Fibroblast of lung (primary cell): ENCODE measurements around the gene MLLT11. TPM values are rescaled to one million over a fixed set of nuclear protein-coding genes. Genes with fewer than 3 reads are reported as not detected.

Experiments
- DNase-seq, 2 donors: peaks; one replicate each; pipeline versions ENCODE4 v3.0.0 to v3.0.0-alpha.2; 2010; ENCODE audit warnings: low read depth in 2 of 2
- H2AFZ ChIP-seq: 2 replicates; pipeline ENCODE4 v1.5.1; 2012; ENCODE audit warnings: low read length, control low read depth, inconsistent platforms
- H3K27ac ChIP-seq: 2 replicates; pipeline ENCODE4 v1.5.1; 2011; ENCODE audit warnings: low read length, control low read depth; ENCODE audit not compliant: insufficient read depth
- H3K27me3 ChIP-seq: 2 replicates; pipeline ENCODE4 v1.5.1; 2011; ENCODE audit warnings: mild to moderate bottlenecking, low read length; ENCODE audit not compliant: control insufficient read depth, insufficient read depth
- H3K36me3 ChIP-seq: 2 replicates; pipeline ENCODE4 v1.5.1; 2011; ENCODE audit warnings: low read length; ENCODE audit not compliant: control insufficient read depth, insufficient read depth
- H3K4me1 ChIP-seq: 2 replicates; pipeline ENCODE4 v1.5.1; 2011; ENCODE audit warnings: low read length; ENCODE audit not compliant: control insufficient read depth, insufficient read depth; ENCODE audit errors: extremely low read depth
- H3K4me2 ChIP-seq: 2 replicates; pipeline ENCODE4 v1.5.1; 2011; ENCODE audit warnings: low read length, control low read depth; ENCODE audit not compliant: insufficient read depth; ENCODE audit errors: extremely low read depth
- H3K4me3 ChIP-seq, 4 experiments: fragments of 200-600 bp in 1 of 4; sonication (generic) in 1 of 4; replicated peaks in 1 of 4; 2 replicates each; pipeline ENCODE4 v1.5.1; 2011 to 2016; ENCODE audit warnings: low read length in 4 of 4, low read depth in 3 of 4, mild to moderate bottlenecking in 3 of 4, control low read depth in 2 of 4, inconsistent platforms in 1 of 4, mixed read lengths in 1 of 4; ENCODE audit not compliant: insufficient read depth in 1 of 4; ENCODE audit errors: control extremely low read depth in 1 of 4
- H3K79me2 ChIP-seq: 2 replicates; pipeline ENCODE4 v1.5.1; 2012; ENCODE audit warnings: mild to moderate bottlenecking, low read length, inconsistent platforms; ENCODE audit not compliant: control insufficient read depth, insufficient read depth
- H3K9ac ChIP-seq: 2 replicates; pipeline ENCODE4 v1.5.1; 2011; ENCODE audit warnings: mild to moderate bottlenecking, low read length, control low read depth; ENCODE audit not compliant: insufficient read depth
- H3K9me3 ChIP-seq: 2 replicates; pipeline ENCODE4 v1.5.1; 2012; ENCODE audit warnings: low read depth, low read length; ENCODE audit not compliant: control insufficient read depth, insufficient read depth
- H4K20me1 ChIP-seq: 2 replicates; pipeline ENCODE4 v1.5.1; 2011; ENCODE audit warnings: low read length; ENCODE audit not compliant: control insufficient read depth, insufficient read depth; ENCODE audit errors: extremely low read depth
- EZH2 ChIP-seq: IDR thresholded peaks from 2 replicates; pipeline ENCODE4 v1.5.1; 2012; ENCODE audit warnings: low read length, control low read depth, mild to moderate bottlenecking; ENCODE audit errors: missing control alignments
- polyA plus RNA-seq, 2 donors: library from polyadenylated mRNA; depleted of rRNA in 1 of 2; stranded (reverse) in 1 of 2; unstranded in 1 of 2; fragments of >200 nt; gene quantifications; 2 replicates each; pipeline ENCODE4 v1.2.1, GENCODE V29; 2011 to 2012; ENCODE audit warnings: missing spikeins in 1 of 2
- total RNA-seq: library from RNA; depleted of rRNA; stranded (reverse); fragments of >200 nt; gene quantifications from 2 replicates; pipeline ENCODE4 v1.2.1, GENCODE V29; 2014
- TF ChIP-seq, protein P1 (sequence below), 2 donors: IDR thresholded peaks in 1 of 2; conservative IDR thresholded peaks in 1 of 2; 1 replicate in 1 of 2; 2 replicates in 1 of 2; pipeline ENCODE4 v1.5.1; 2011 to 2012; ENCODE audit warnings: low read length in 2 of 2, control low read depth in 1 of 2, inconsistent platforms in 1 of 2, low read depth in 1 of 2, mild to moderate bottlenecking in 1 of 2

MLLT11 gene
- total and polyA plus RNA-seq, 2 donors (not counting 1 experiment from before 2014, with no cell fraction given), result 2.8 to 7.2 TPM

DNA sequence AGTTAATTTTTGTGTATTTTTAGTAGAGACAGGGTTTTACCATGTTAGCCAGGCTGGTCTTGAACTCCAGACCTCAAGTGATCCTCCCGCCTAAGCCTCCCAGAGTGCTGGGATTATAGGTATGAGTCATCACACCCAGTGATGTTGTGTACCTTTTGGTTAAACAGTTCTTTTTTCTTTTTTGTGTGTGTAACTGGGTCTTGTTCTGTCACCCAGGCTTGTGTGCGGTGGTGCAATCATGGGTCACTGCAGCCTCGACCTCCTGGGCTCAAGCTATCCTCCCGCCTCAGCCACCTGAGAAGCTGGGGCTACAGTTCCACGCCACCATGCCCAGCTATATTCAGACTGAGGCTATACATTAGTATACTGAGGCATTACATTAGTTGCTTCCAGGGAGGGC is 48.1 kb downstream of the MLLT11 start:
- H3K27me3 ChIP-seq, result no peaks in the 10 kb centered on the region
- no peaks in the 10 kb centered on the region for H3K79me2 ChIP-seq
- H3K27ac ChIP-seq, result no peak overlapping the region
- no peak overlapping the region for H3K4me3 ChIP-seq
- H3K9me3 ChIP-seq, result no peaks in the 10 kb centered on the region
- H3K36me3 ChIP-seq, result no peaks in the 10 kb centered on the region
- no peaks in the 10 kb centered on the region for H4K20me1 ChIP-seq
- H3K4me2 ChIP-seq, result no peak overlapping the region
- H2AFZ ChIP-seq, result no peak overlapping the region
- H3K9ac ChIP-seq, result no peak overlapping the region
- DNase-seq, result no peak
- TF ChIP-seq, protein P1, sequence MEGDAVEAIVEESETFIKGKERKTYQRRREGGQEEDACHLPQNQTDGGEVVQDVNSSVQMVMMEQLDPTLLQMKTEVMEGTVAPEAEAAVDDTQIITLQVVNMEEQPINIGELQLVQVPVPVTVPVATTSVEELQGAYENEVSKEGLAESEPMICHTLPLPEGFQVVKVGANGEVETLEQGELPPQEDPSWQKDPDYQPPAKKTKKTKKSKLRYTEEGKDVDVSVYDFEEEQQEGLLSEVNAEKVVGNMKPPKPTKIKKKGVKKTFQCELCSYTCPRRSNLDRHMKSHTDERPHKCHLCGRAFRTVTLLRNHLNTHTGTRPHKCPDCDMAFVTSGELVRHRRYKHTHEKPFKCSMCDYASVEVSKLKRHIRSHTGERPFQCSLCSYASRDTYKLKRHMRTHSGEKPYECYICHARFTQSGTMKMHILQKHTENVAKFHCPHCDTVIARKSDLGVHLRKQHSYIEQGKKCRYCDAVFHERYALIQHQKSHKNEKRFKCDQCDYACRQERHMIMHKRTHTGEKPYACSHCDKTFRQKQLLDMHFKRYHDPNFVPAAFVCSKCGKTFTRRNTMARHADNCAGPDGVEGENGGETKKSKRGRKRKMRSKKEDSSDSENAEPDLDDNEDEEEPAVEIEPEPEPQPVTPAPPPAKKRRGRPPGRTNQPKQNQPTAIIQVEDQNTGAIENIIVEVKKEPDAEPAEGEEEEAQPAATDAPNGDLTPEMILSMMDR (conservative IDR thresholded peaks at IDR 0.05 in 1 of 2, IDR thresholded peaks at IDR 0.05 in 1 of 2; ENCODE audit: low read depth in 1 of 2, low read length in 2 of 2), result no peak
- H3K4me1 ChIP-seq, result peaks cover 3% of the 10 kb centered on the region

DNA sequence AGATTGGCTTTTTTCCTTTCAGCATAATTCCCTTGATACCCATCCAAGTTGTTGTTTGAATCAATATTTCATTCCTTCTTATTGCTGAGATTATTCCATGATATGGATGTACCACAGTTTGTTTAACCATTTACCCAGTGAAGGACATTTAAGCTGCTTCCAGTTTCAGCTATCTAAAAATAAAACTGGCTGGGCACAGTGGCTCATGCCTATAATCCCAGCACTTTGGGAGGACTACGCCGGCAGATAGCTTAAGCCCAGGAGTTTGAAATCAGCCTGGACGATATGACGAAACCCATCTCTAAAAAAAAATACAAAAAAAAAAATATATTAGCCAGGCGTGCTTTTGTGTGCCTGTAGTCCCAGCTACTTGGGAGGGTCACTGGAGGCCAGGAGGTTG is 53.7 kb downstream of the MLLT11 start:
- Histone ChIP-seq H3K9ac (no peak overlapping the region), H3K4me3 (no peak overlapping the region), H3K79me2 (no peaks in the 10 kb centered on the region), H4K20me1 (no peaks in the 10 kb centered on the region), H3K36me3 (no peaks in the 10 kb centered on the region), H3K27ac (no peak overlapping the region), H3K4me1 (no peaks in the 10 kb centered on the region), H2AFZ (no peak overlapping the region), H3K27me3 (no peaks in the 10 kb centered on the region), H3K4me2 (no peak overlapping the region), H3K9me3 (no peaks in the 10 kb centered on the region)
- TF ChIP-seq EZH2, result no peak
- TF ChIP-seq, protein P1 (conservative IDR thresholded peaks at IDR 0.05 in 1 of 2, IDR thresholded peaks at IDR 0.05 in 1 of 2; ENCODE audit: low read depth in 1 of 2, low read length in 2 of 2), result no peak
- DNase-seq, result no peak

Other genes starting within 250 kb of the MLLT11 start
- gene ARNT, start 183.8 kb upstream of the MLLT11 start, total RNA-seq, result 32.4 and 37.3 TPM in 2 replicates
- 37.1 and 44.9 TPM in 2 replicates for gene ARNT, start 183.8 kb upstream of the MLLT11 start, polyA plus RNA-seq
- gene CTXND2, start 173.3 kb upstream of the MLLT11 start, total RNA-seq, result not detected in 2 replicates
- not detected in 2 replicates for gene CTXND2, start 173.3 kb upstream of the MLLT11 start, polyA plus RNA-seq
- 26.7 and 30.7 TPM in 2 replicates for gene SETDB1, start 134.0 kb upstream of the MLLT11 start, total RNA-seq
- 25.3 and 27.0 TPM in 2 replicates for gene SETDB1, start 134.0 kb upstream of the MLLT11 start, polyA plus RNA-seq
- 138 and 190 TPM in 2 replicates for gene CERS2, start 85.6 kb upstream of the MLLT11 start, total RNA-seq
- gene CERS2, start 85.6 kb upstream of the MLLT11 start, polyA plus RNA-seq, result 201 and 254 TPM in 2 replicates
- gene ANXA9, start 78.1 kb upstream of the MLLT11 start, total RNA-seq, result under 0.01 and 0.33 TPM in 2 replicates
- 0.03 and 0.07 TPM in 2 replicates for gene ANXA9, start 78.1 kb upstream of the MLLT11 start, polyA plus RNA-seq
- 9.2 and 17.3 TPM in 2 replicates for gene MINDY1, start 53.5 kb upstream of the MLLT11 start, total RNA-seq
- gene MINDY1, start 53.5 kb upstream of the MLLT11 start, polyA plus RNA-seq, result 10.1 and 11.7 TPM in 2 replicates
- 6.3 and 7.2 TPM in 2 replicates for gene PRUNE1, start 51.9 kb upstream of the MLLT11 start, total RNA-seq
- 11.8 and 16.6 TPM in 2 replicates for gene PRUNE1, start 51.9 kb upstream of the MLLT11 start, polyA plus RNA-seq
- gene BNIPL, start 23.8 kb upstream of the MLLT11 start, total RNA-seq, result under 0.01 and 0.33 TPM in 2 replicates
- 0.07 and 0.10 TPM in 2 replicates for gene BNIPL, start 23.8 kb upstream of the MLLT11 start, polyA plus RNA-seq
- 2.8 and 3.5 TPM in 2 replicates for gene C1orf56, start 12.6 kb upstream of the MLLT11 start, total RNA-seq
- gene C1orf56, start 12.6 kb upstream of the MLLT11 start, polyA plus RNA-seq, result 1.4 and 1.5 TPM in 2 replicates
- 29.8 and 36.5 TPM in 2 replicates for gene CDC42SE1, start 775 bp upstream of the MLLT11 start, total RNA-seq
- 49.9 and 55.0 TPM in 2 replicates for gene CDC42SE1, start 775 bp upstream of the MLLT11 start, polyA plus RNA-seq
- 12.8 and 13.9 TPM in 2 replicates for gene GABPB2, start 10.4 kb downstream of the MLLT11 start, total RNA-seq
- 13.0 and 14.9 TPM in 2 replicates for gene GABPB2, start 10.4 kb downstream of the MLLT11 start, polyA plus RNA-seq
- gene SEMA6C, start 86.2 kb downstream of the MLLT11 start, total RNA-seq, result 0.51 and 0.99 TPM in 2 replicates
- 0.76 and 0.94 TPM in 2 replicates for gene SEMA6C, start 86.2 kb downstream of the MLLT11 start, polyA plus RNA-seq
- not detected in 2 replicates for gene TNFAIP8L2, start 96.3 kb downstream of the MLLT11 start, total RNA-seq
- not detected in 2 replicates for gene TNFAIP8L2, start 96.3 kb downstream of the MLLT11 start, polyA plus RNA-seq
- 8.2 and 9.7 TPM in 2 replicates for gene LYSMD1, start 105.5 kb downstream of the MLLT11 start, total RNA-seq
- gene LYSMD1, start 105.5 kb downstream of the MLLT11 start, polyA plus RNA-seq, result 3.6 and 4.6 TPM in 2 replicates
- gene SCNM1, start 105.7 kb downstream of the MLLT11 start, total RNA-seq, result 26.5 and 29.2 TPM in 2 replicates
- 29.7 and 32.7 TPM in 2 replicates for gene SCNM1, start 105.7 kb downstream of the MLLT11 start, polyA plus RNA-seq
- gene TMOD4, start 115.6 kb downstream of the MLLT11 start, total RNA-seq, result not detected in 2 replicates
- 0.41 and 0.53 TPM in 2 replicates for gene TMOD4, start 115.6 kb downstream of the MLLT11 start, polyA plus RNA-seq
- 42.9 and 47.5 TPM in 2 replicates for gene VPS72, start 129.8 kb downstream of the MLLT11 start, total RNA-seq
- 43.8 and 57.8 TPM in 2 replicates for gene VPS72, start 129.8 kb downstream of the MLLT11 start, polyA plus RNA-seq
- gene PIP5K1A, start 138.2 kb downstream of the MLLT11 start, total RNA-seq, result 61.4 and 80.9 TPM in 2 replicates
- 108 and 118 TPM in 2 replicates for gene PIP5K1A, start 138.2 kb downstream of the MLLT11 start, polyA plus RNA-seq
- 193 and 240 TPM in 2 replicates for gene PSMD4, start 194.3 kb downstream of the MLLT11 start, total RNA-seq
- gene PSMD4, start 194.3 kb downstream of the MLLT11 start, polyA plus RNA-seq, result 210 and 282 TPM in 2 replicates
- gene ZNF687, start 221.9 kb downstream of the MLLT11 start, total RNA-seq, result 8.2 and 11.7 TPM in 2 replicates
- 7.2 and 7.6 TPM in 2 replicates for gene ZNF687, start 221.9 kb downstream of the MLLT11 start, polyA plus RNA-seq